CD8-positive, alpha-beta memory T cell (primary cell): ENCODE results near the gene ANK3. TPM values are rescaled to one million over a fixed set of nuclear protein-coding genes. Genes with fewer than 3 reads are reported as not detected.

Experiments
- CTCF ChIA-PET: fragments of 350-600 bp; sonication (Branson Sonifier 250); formaldehyde crosslinking; loops from one replicate; lab custom pipeline; 2021; ENCODE audit warnings: antibody characterized with exemption; lab: Charles Lee
- POLR2A ChIA-PET: fragments of 350-600 bp; sonication (Branson Sonifier 250); formaldehyde crosslinking; loops from one replicate; lab custom pipeline; 2021; ENCODE audit warnings: antibody characterized with exemption; lab: Charles Lee
- DNase-seq, 5 donors: peaks; one replicate each; pipeline versions ENCODE4 v3.0.0 to v3.0.0-alpha.2; 2020 to 2022; ENCODE audit warnings: mixed read lengths in 1 of 5
- H3K27ac ChIP-seq: one replicate; pipeline ENCODE4 v1.7.0; 2013; ENCODE audit warnings: low read depth, mild to moderate bottlenecking, low read length, moderate library complexity
- H3K27me3 ChIP-seq: 2 replicates; pipeline ENCODE4 v1.7.0; 2013; ENCODE audit warnings: low read length, mild to moderate bottlenecking; ENCODE audit not compliant: insufficient read depth, poor library complexity, severe bottlenecking
- H3K36me3 ChIP-seq: 2 replicates; pipeline ENCODE4 v1.7.0; 2013; ENCODE audit warnings: mild to moderate bottlenecking, low read length, moderate library complexity; ENCODE audit not compliant: insufficient read depth
- H3K4me1 ChIP-seq: 2 replicates; pipeline ENCODE4 v1.7.0; 2013; ENCODE audit warnings: mild to moderate bottlenecking, low read length, moderate library complexity; ENCODE audit not compliant: insufficient read depth
- H3K4me3 ChIP-seq: 2 replicates; pipeline ENCODE4 v1.7.0; 2013; ENCODE audit warnings: mild to moderate bottlenecking, low read length
- H3K9me3 ChIP-seq: 2 replicates; pipeline ENCODE4 v1.7.0; 2013; ENCODE audit warnings: mild to moderate bottlenecking, low read length
- H3K27ac Mint-ChIP-seq, 8 donors: one replicate each; pipeline ENCODE4 v1.8.0; 2020 to 2021; ENCODE audit warnings: mixed read lengths in 8 of 8, mild to moderate bottlenecking in 6 of 8, inconsistent platforms in 3 of 8, moderate library complexity in 3 of 8
- H3K27me3 Mint-ChIP-seq, 2 donors: one replicate each; pipeline ENCODE4 v1.8.0; 2020 to 2021; ENCODE audit warnings: mixed read lengths in 2 of 2, mild to moderate bottlenecking in 1 of 2, moderate library complexity in 1 of 2
- H3K36me3 Mint-ChIP-seq, 3 donors: one replicate each; pipeline ENCODE4 v1.8.0; 2020 to 2021; ENCODE audit warnings: mixed read lengths in 3 of 3, inconsistent platforms in 1 of 3, mild to moderate bottlenecking in 1 of 3
- H3K4me1 Mint-ChIP-seq, 3 donors: one replicate each; pipeline ENCODE4 v1.8.0; 2020 to 2021; ENCODE audit warnings: mixed read lengths in 3 of 3, inconsistent platforms in 1 of 3, mild to moderate bottlenecking in 1 of 3
- H3K4me3 Mint-ChIP-seq, 7 donors: one replicate each; pipeline ENCODE4 v1.8.0; 2020 to 2021; ENCODE audit warnings: mixed read lengths in 7 of 7, mild to moderate bottlenecking in 6 of 7, moderate library complexity in 4 of 7, inconsistent platforms in 2 of 7
- H3K9me3 Mint-ChIP-seq, 5 donors: one replicate each; pipeline ENCODE4 v1.8.0; 2020 to 2022; ENCODE audit warnings: mixed read lengths in 5 of 5, mild to moderate bottlenecking in 3 of 5, moderate library complexity in 2 of 5, inconsistent platforms in 1 of 5
- polyA plus RNA-seq: library from polyadenylated mRNA; unstranded; fragments of 300-500 nt; fragmentation: Illumina TruSeq; gene quantifications from one replicate; pipeline ENCODE4 v1.2.3, GENCODE V29; 2021
- total RNA-seq, 2 experiments: library from RNA; stranded (reverse); gene quantifications; one replicate each; pipeline ENCODE4 v1.2.3, GENCODE V29; 2021

ANK3 gene
- total and polyA plus RNA-seq, 3 experiments from 2014 or later: 10.2 to 12.8 (median 11.8) TPM

GRCh38 chr10:60125895-60126294, 263.8 kb downstream of the ANK3 start:
- Mint-ChIP-seq H3K4me1 (no peaks in the 10 kb centered on the region), H3K36me3 (peaks cover 0 to 4% (median 0%) of the 10 kb centered on the region in 3 donors), H3K9me3 (no peaks in the 10 kb centered on the region), H3K27me3 (no peaks in the 10 kb centered on the region), H3K4me3 (no peak overlapping the region), H3K27ac (no peak overlapping the region)
- ChIA-PET POLR2A (no interaction called here), CTCF (no interaction called here)
- Histone ChIP-seq H3K36me3 (no peaks in the 10 kb centered on the region), H3K27ac (no peak overlapping the region), H3K4me1 (no peaks in the 10 kb centered on the region), H3K4me3 (no peak overlapping the region), H3K27me3 (no peaks in the 10 kb centered on the region), H3K9me3 (no peaks in the 10 kb centered on the region)
- DNase-seq: no peak

GRCh38 chr10:60124536-60124935, 265.1 kb downstream of the ANK3 start:
- Mint-ChIP-seq H3K36me3 (peaks cover 0 to 4% (median 0%) of the 10 kb centered on the region in 3 donors), H3K4me3 (no peak overlapping the region), H3K9me3 (peaks cover 0 to 1% (median 0%) of the 10 kb centered on the region in 5 donors), H3K27ac (no peak overlapping the region), H3K27me3 (no peaks in the 10 kb centered on the region), H3K4me1 (no peaks in the 10 kb centered on the region)
- CTCF ChIA-PET: no interaction called here
- Histone ChIP-seq H3K27ac (no peak overlapping the region), H3K4me1 (no peaks in the 10 kb centered on the region), H3K27me3 (no peaks in the 10 kb centered on the region), H3K9me3 (no peaks in the 10 kb centered on the region), H3K4me3 (no peak overlapping the region), H3K36me3 (no peaks in the 10 kb centered on the region)
- POLR2A ChIA-PET: no interaction called here
- no peak for DNase-seq

GRCh38 chr10:60123668-60124067, 266.0 kb downstream of the ANK3 start:
- H3K9me3 Mint-ChIP-seq: peaks cover 0 to 1% (median 0%) of the 10 kb centered on the region in 5 donors
- Histone ChIP-seq H3K36me3 (no peaks in the 10 kb centered on the region), H3K4me3 (no peak overlapping the region), H3K4me1 (no peaks in the 10 kb centered on the region), H3K9me3 (no peaks in the 10 kb centered on the region), H3K27ac (no peak overlapping the region), H3K27me3 (no peaks in the 10 kb centered on the region)
- H3K36me3 Mint-ChIP-seq: peaks cover 0 to 4% (median 0%) of the 10 kb centered on the region in 3 donors
- no peak overlapping the region for H3K4me3 Mint-ChIP-seq
- H3K27ac Mint-ChIP-seq: no peak overlapping the region
- no peak for DNase-seq
- H3K27me3 Mint-ChIP-seq: no peaks in the 10 kb centered on the region
- ChIA-PET CTCF (no interaction called here), POLR2A (no interaction called here)
- no peaks in the 10 kb centered on the region for H3K4me1 Mint-ChIP-seq

GRCh38 chr10:60123172-60123571, 266.5 kb downstream of the ANK3 start:
- H3K27me3 ChIP-seq: no peaks in the 10 kb centered on the region
- no peaks in the 10 kb centered on the region for H3K4me1 ChIP-seq
- Mint-ChIP-seq H3K27ac (no peak overlapping the region), H3K4me1 (no peaks in the 10 kb centered on the region), H3K4me3 (no peak overlapping the region), H3K27me3 (no peaks in the 10 kb centered on the region), H3K9me3 (peaks cover 0 to 1% (median 0%) of the 10 kb centered on the region in 5 donors), H3K36me3 (peaks cover 0 to 4% (median 0%) of the 10 kb centered on the region in 3 donors)
- H3K9me3 ChIP-seq: no peaks in the 10 kb centered on the region
- no peaks in the 10 kb centered on the region for H3K36me3 ChIP-seq
- H3K27ac ChIP-seq: no peak overlapping the region
- DNase-seq: no peak
- CTCF ChIA-PET: no interaction called here
- H3K4me3 ChIP-seq: no peak overlapping the region
- POLR2A ChIA-PET: no interaction called here

GRCh38 chr10:60122190-60122589, 267.5 kb downstream of the ANK3 start:
- Mint-ChIP-seq H3K4me3 (no peak overlapping the region), H3K36me3 (peaks cover 0 to 4% (median 0%) of the 10 kb centered on the region in 3 donors), H3K27me3 (no peaks in the 10 kb centered on the region), H3K4me1 (no peaks in the 10 kb centered on the region), H3K27ac (no peak overlapping the region), H3K9me3 (peaks cover 0 to 1% (median 0%) of the 10 kb centered on the region in 5 donors)
- CTCF ChIA-PET: no interaction called here
- Histone ChIP-seq H3K9me3 (no peaks in the 10 kb centered on the region), H3K4me1 (no peaks in the 10 kb centered on the region), H3K27me3 (no peaks in the 10 kb centered on the region), H3K36me3 (no peaks in the 10 kb centered on the region), H3K4me3 (no peak overlapping the region), H3K27ac (no peak overlapping the region)
- POLR2A ChIA-PET: no interaction called here
- DNase-seq: no peak

GRCh38 chr10:60114765-60115586, 274.7 kb downstream of the ANK3 start:
- H3K27me3 ChIP-seq: no peaks in the 10 kb centered on the region
- H3K4me3 ChIP-seq: no peak overlapping the region
- no peaks in the 10 kb centered on the region for H3K4me1 ChIP-seq
- H3K27me3 Mint-ChIP-seq: peaks cover 0 to 7% of the 10 kb centered on the region in 2 donors
- H3K27ac ChIP-seq: no peak overlapping the region
- ChIA-PET POLR2A (no interaction called here), CTCF (no interaction called here)
- no peak overlapping the region for H3K4me3 Mint-ChIP-seq
- no peaks in the 10 kb centered on the region for H3K4me1 Mint-ChIP-seq
- peaks cover 0 to 1% (median 0%) of the 10 kb centered on the region in 5 donors for H3K9me3 Mint-ChIP-seq
- no peaks in the 10 kb centered on the region for H3K36me3 ChIP-seq
- H3K9me3 ChIP-seq: no peaks in the 10 kb centered on the region
- H3K36me3 Mint-ChIP-seq: no peaks in the 10 kb centered on the region
- DNase-seq: no peak
- H3K27ac Mint-ChIP-seq: no peak overlapping the region

GRCh38 chr10:60110739-60111138, 278.9 kb downstream of the ANK3 start:
- H3K4me3 Mint-ChIP-seq: no peak overlapping the region
- H3K4me1 ChIP-seq: no peaks in the 10 kb centered on the region
- no peaks in the 10 kb centered on the region for H3K36me3 ChIP-seq
- POLR2A ChIA-PET: no interaction called here
- CTCF ChIA-PET: no interaction called here
- H3K4me3 ChIP-seq: no peak overlapping the region
- no peaks in the 10 kb centered on the region for H3K9me3 ChIP-seq
- H3K36me3 Mint-ChIP-seq: no peaks in the 10 kb centered on the region
- H3K27me3 ChIP-seq: no peaks in the 10 kb centered on the region
- no peak overlapping the region for H3K27ac Mint-ChIP-seq
- peaks cover 0 to 20% of the 10 kb centered on the region in 2 donors for H3K27me3 Mint-ChIP-seq
- no peak overlapping the region for H3K27ac ChIP-seq
- no peaks in the 10 kb centered on the region for H3K4me1 Mint-ChIP-seq
- no peaks in the 10 kb centered on the region for H3K9me3 Mint-ChIP-seq
- DNase-seq: no peak

GRCh38 chr10:60107308-60107976, 282.2 kb downstream of the ANK3 start:
- Mint-ChIP-seq H3K4me1 (no peaks in the 10 kb centered on the region), H3K36me3 (peaks cover 0 to 8% (median 0%) of the 10 kb centered on the region in 3 donors), H3K4me3 (no peak overlapping the region), H3K27ac (no peak overlapping the region), H3K27me3 (peaks cover 1 to 21% of the 10 kb centered on the region in 2 donors), H3K9me3 (no peaks in the 10 kb centered on the region)
- Histone ChIP-seq H3K27ac (no peak overlapping the region), H3K4me3 (no peak overlapping the region), H3K36me3 (no peaks in the 10 kb centered on the region), H3K27me3 (no peaks in the 10 kb centered on the region), H3K4me1 (no peaks in the 10 kb centered on the region), H3K9me3 (no peaks in the 10 kb centered on the region)
- CTCF ChIA-PET: no interaction called here
- POLR2A ChIA-PET: no interaction called here
- DNase-seq: no peak
